HG03439 (cell line): ENCODE measurements around the gene CYP3A4.
"Not testable (repeated sequence)": the region's sequence is repeated elsewhere in the genome, so short reads cannot be mapped to it uniquely, and the experiment has no call there.

Source experiments
- ATAC-seq: cut with Tn5 transposase; IDR thresholded peaks from one replicate; pipeline ENCODE4 v1.9.1; 2021; ENCODE audit warnings: mild to moderate bottlenecking, moderate library complexity; ENCODE audit not compliant: unreplicated experiment

Gene CYP3A4

GRCh38 chr7:99762680-99763327 lies 21.2 kb downstream of the CYP3A4 start:
- no peak for ATAC-seq

GRCh38 chr7:99755085-99755484 lies 28.9 kb downstream of the CYP3A4 start:
- ATAC-seq: no peak

- no peak for ATAC-seq
These were observed 31.6 kb downstream of the CYP3A4 start for GRCh38 chr7:99752356-99752755.

GRCh38 chr7:99751322-99752052 lies 32.5 kb downstream of the CYP3A4 start:
- ATAC-seq: not testable (repeated sequence)

GRCh38 chr7:99748846-99749579 lies 35.0 kb downstream of the CYP3A4 start:
- ATAC-seq: no peak

- ATAC-seq: not testable (repeated sequence)
These were observed 37.1 kb downstream of the CYP3A4 start for GRCh38 chr7:99746915-99747314.

GRCh38 chr7:99745395-99745794 lies 38.6 kb downstream of the CYP3A4 start:
- ATAC-seq: not testable (repeated sequence)

- ATAC-seq: no peak
These were observed 41.1 kb downstream of the CYP3A4 start for GRCh38 chr7:99742737-99743394.

- no peak for ATAC-seq
These were observed 42.6 kb downstream of the CYP3A4 start for GRCh38 chr7:99741441-99741795.

GRCh38 chr7:99740573-99741440 lies 43.2 kb downstream of the CYP3A4 start:
- ATAC-seq: no peak

GRCh38 chr7:99739699-99740572 lies 44.0 kb downstream of the CYP3A4 start:
- ATAC-seq: no peak

GRCh38 chr7:99737726-99738125 lies 46.3 kb downstream of the CYP3A4 start:
- no peak for ATAC-seq

GRCh38 chr7:99736667-99737066 lies 47.3 kb downstream of the CYP3A4 start:
- not testable (repeated sequence) for ATAC-seq

GRCh38 chr7:99734987-99735386 lies 49.0 kb downstream of the CYP3A4 start, which contains the start of gene CYP3A7:
CYP3A7 (minus strand) TSS chr7:99735196; CDS start chr7:99735093, 103 bp downstream.
- ATAC-seq: no peak

GRCh38 chr7:99733448-99733847 lies 50.5 kb downstream of the CYP3A4 start:
- no peak for ATAC-seq

- no peak for ATAC-seq
These were observed 51.0 kb downstream of the CYP3A4 start for GRCh38 chr7:99733003-99733402.

- no peak for ATAC-seq
These were observed 52.2 kb downstream of the CYP3A4 start for GRCh38 chr7:99731638-99732374.

- no peak for ATAC-seq
These were observed 53.0 kb downstream of the CYP3A4 start for GRCh38 chr7:99730992-99731391.
